ENCODE data around the gene SMCHD1. TPM values are rescaled to one million over a fixed set of nuclear protein-coding genes. Genes with fewer than 3 reads are reported as not detected.
A peak's percentile ranks its signal among the peaks of the same experiment; 100 is the strongest.
"Not testable (repeated sequence)": the region's sequence is repeated elsewhere in the genome, so short reads cannot be mapped to it uniquely, and the experiment has no call there.

The SMCHD1 gene
- total RNA-seq, 1 donor from 2014 or later = 46.4 TPM

GRCh38 chr18:2814928-2815327 is 159.4 kb downstream of the SMCHD1 start:
- DNase-seq (ENCODE audit: low read depth in 2 of 2) = no peak

GRCh38 chr18:2818281-2818680 is 162.8 kb downstream of the SMCHD1 start:
- DNase-seq (ENCODE audit: low read depth in 2 of 2) = no peak

- no peak for DNase-seq (ENCODE audit: low read depth in 2 of 2)
Measured at GRCh38 chr18:2821695-2822094, 166.2 kb downstream of the SMCHD1 start.

GRCh38 chr18:2822213-2822921 is 166.8 kb downstream of the SMCHD1 start:
- DNase-seq (ENCODE audit: low read depth in 2 of 2) = no peak

- DNase-seq (ENCODE audit: low read depth in 2 of 2) = no peak
Measured at GRCh38 chr18:2823202-2823601, 167.7 kb downstream of the SMCHD1 start.

- DNase-seq (ENCODE audit: low read depth in 2 of 2) = no peak
Measured at GRCh38 chr18:2823966-2824365, 168.4 kb downstream of the SMCHD1 start.

GRCh38 chr18:2824865-2825264 is 169.3 kb downstream of the SMCHD1 start:
- no peak for DNase-seq (ENCODE audit: low read depth in 2 of 2)

GRCh38 chr18:2825613-2826175 is 170.2 kb downstream of the SMCHD1 start:
- DNase-seq (ENCODE audit: low read depth in 2 of 2) = no peak

- DNase-seq (ENCODE audit: low read depth in 2 of 2) = no peak
Measured at GRCh38 chr18:2826581-2826980, 171.1 kb downstream of the SMCHD1 start.

- DNase-seq (ENCODE audit: low read depth in 2 of 2) = no peak
Measured at GRCh38 chr18:2827061-2827460, 171.5 kb downstream of the SMCHD1 start.

GRCh38 chr18:2836118-2836517 is 180.6 kb downstream of the SMCHD1 start:
- not testable (repeated sequence) for DNase-seq (ENCODE audit: low read depth in 2 of 2)

- not testable (repeated sequence) for DNase-seq (ENCODE audit: low read depth in 2 of 2)
Measured at GRCh38 chr18:2837290-2837689, 181.8 kb downstream of the SMCHD1 start.

GRCh38 chr18:2839202-2839601 is 183.7 kb downstream of the SMCHD1 start:
- DNase-seq (ENCODE audit: low read depth in 2 of 2) = no peak

- DNase-seq (ENCODE audit: low read depth in 2 of 2) = no peak
Measured at GRCh38 chr18:2840521-2840920, 185.0 kb downstream of the SMCHD1 start.

- DNase-seq (ENCODE audit: low read depth in 2 of 2) = no peak
Measured at GRCh38 chr18:2843146-2843545, 187.6 kb downstream of the SMCHD1 start.

GRCh38 chr18:2845172-2845571 is 189.6 kb downstream of the SMCHD1 start:
- no peak for DNase-seq (ENCODE audit: low read depth in 2 of 2)

- DNase-seq (ENCODE audit: low read depth in 2 of 2) = peak; percentile 3 to 15
Measured at GRCh38 chr18:2846636-2847316, 191.2 kb downstream of the SMCHD1 start, which contains the start of gene EMILIN2. Gene EMILIN2, plus strand, starts transcription at chr18:2847006. Its CDS starts 183 bp downstream, at chr18:2847189.

GRCh38 chr18:2847317-2848246 is 192.1 kb downstream of the SMCHD1 start:
- DNase-seq (ENCODE audit: low read depth in 2 of 2) = peak; percentile 19 to 34

GRCh38 chr18:2848247-2849246 is 193.0 kb downstream of the SMCHD1 start:
- no peak for DNase-seq (ENCODE audit: low read depth in 2 of 2)

- peak in 1 of 2 donors; percentile 4 for DNase-seq (ENCODE audit: low read depth in 2 of 2)
Measured at GRCh38 chr18:2850816-2851215, 195.3 kb downstream of the SMCHD1 start.
